ENCODE results near the gene FADS6. TPM values are rescaled to one million over a fixed set of nuclear protein-coding genes. Genes with fewer than 3 reads are reported as not detected.
A peak's percentile ranks its signal among the peaks of the same experiment; 100 is the strongest.

Gene FADS6
- total and polyA plus RNA-seq, 12 donors: 0.92 to 15.3 (median 6.0) TPM

GRCh38 chr17:74842599-74843351 is 50.7 kb downstream of the FADS6 start:
- Histone ChIP-seq H3K4me1 (replicated peaks in 1 of 2) (peaks cover 17 to 24% of the 10 kb centered on the region in 2 donors), H3K36me3 (replicated peaks in 1 of 2) (no peaks in the 10 kb centered on the region), H3K27me3 (no peaks in the 10 kb centered on the region), H3K4me3 (peak overlapping the region in 1 of 4 donors; percentile 55), H3K27ac (peak overlapping the region in 4 of 5 donors; percentile 16 to 66 (median 44)), H3K9me3 (replicated peaks in 1 of 3) (no peaks in the 10 kb centered on the region)
- WGBS, 4 donors: 0 to 3% (median 1%) methylated on average over 3 to 88 of the region's 88 CpGs
- peak; percentile 74 to 85 (median 76) for DNase-seq
- TF ChIP-seq POLR2A (IDR thresholded peaks at IDR 0.05): no peak
- TF ChIP-seq CTCF (IDR thresholded peaks at IDR 0.05): peak; percentile 16 to 79 (median 60)
- intact Hi-C loops (cut with DNase I): no loop called here

DNA sequence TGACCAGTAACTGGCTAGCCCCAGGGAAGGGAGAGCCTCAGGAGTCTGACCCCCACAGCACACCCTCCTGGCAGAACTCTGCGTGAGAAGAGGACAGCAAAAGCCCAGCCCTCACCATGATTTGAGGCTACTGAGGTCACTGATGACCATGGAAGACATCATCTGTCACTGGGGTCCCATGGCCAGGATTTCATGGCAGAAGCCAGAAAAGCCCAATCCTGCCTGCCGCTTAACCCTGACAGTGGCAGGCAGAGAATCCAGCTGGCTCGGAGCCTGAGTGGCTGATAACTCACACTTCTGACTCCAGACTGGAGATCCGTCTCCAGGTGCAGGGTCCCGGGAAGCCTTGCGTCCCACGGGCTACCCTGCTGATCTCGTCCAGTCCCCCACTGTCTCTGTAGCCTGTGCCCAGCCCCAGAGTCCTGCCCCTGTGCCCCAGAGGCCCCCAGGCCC is 51.3 kb downstream of the FADS6 start:
- intact Hi-C loops (cut with DNase I): no loop called here
- WGBS, 4 donors: 20 to 33% (median 29%) methylated on average over 1 to 8 of the region's 8 CpGs

DNA sequence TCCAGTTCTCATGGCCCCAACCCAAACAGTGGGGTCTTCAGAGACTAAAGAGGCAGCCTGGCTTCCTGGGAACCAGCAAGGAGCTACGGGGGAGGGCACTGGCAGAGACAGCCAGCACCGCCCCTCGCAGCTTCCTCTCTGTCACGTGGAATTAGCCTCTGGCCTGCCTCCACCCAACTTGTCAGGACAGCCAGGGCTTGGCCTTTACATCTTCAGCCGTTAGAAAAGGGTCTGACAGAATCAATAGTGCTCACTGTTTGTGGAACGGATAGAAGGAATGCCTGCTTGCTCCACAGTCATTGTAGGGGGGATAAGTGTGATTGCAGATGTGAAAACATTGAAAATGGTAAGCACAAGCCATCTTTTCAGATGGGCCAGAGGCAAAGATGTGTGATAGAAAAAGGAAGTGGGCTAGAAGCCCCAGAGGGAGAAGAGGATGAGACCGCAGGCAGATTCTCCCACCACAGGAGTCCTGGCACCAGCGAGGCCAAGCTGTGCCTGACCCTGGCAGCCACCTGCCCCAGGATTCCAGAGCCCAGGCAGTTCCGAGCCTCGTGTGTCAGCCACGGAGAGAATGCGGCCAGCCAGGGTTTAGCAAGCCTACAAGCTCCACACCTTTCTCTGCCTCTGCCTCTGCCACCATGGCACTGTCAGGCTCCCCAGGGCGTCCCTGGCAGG is 52.3 kb downstream of the FADS6 start:
- intact Hi-C loops (cut with DNase I): no loop called here
- DNase-seq: peak in 6 of 7 donors; percentile 61 to 77 (median 67)
- Histone ChIP-seq H3K9me3 (replicated peaks in 1 of 3) (no peaks in the 10 kb centered on the region), H3K27me3 (no peaks in the 10 kb centered on the region), H3K4me3 (no peak overlapping the region), H3K4me1 (replicated peaks in 1 of 2) (peaks cover 17 to 24% of the 10 kb centered on the region in 2 donors), H3K27ac (peak overlapping the region in 3 of 5 donors; percentile 7 to 66 (median 62)), H3K36me3 (replicated peaks in 1 of 2) (peaks cover 0 to 4% of the 10 kb centered on the region in 2 donors)
- 25 to 30% (median 26%) methylated on average over 11 to 13 of the region's 13 CpGs for WGBS, 4 donors
- TF ChIP-seq POLR2A (IDR thresholded peaks at IDR 0.05) (no peak), CTCF (IDR thresholded peaks at IDR 0.05) (no peak)

More for the DNA sequence above, 51.3 kb downstream of the FADS6 start:
- Histone ChIP-seq H3K9me3 (replicated peaks in 1 of 3) (no peaks in the 10 kb centered on the region), H3K27me3 (no peaks in the 10 kb centered on the region), H3K4me3 (peak overlapping the region in 1 of 4 donors; percentile 55), H3K4me1 (replicated peaks in 1 of 2) (peaks cover 17 to 24% of the 10 kb centered on the region in 2 donors), H3K36me3 (replicated peaks in 1 of 2) (no peaks in the 10 kb centered on the region), H3K27ac (peak overlapping the region in 4 of 5 donors; percentile 16 to 66 (median 44))
- peak in 6 of 7 donors; percentile 56 to 81 (median 68) for DNase-seq
- TF ChIP-seq POLR2A (IDR thresholded peaks at IDR 0.05): no peak
- no peak for TF ChIP-seq CTCF (IDR thresholded peaks at IDR 0.05)
